ENCODE results near the gene MAN2A1. TPM values are rescaled to one million over a fixed set of nuclear protein-coding genes. Genes with fewer than 3 reads are reported as not detected.

MAN2A1 gene
- total RNA-seq, 1 donor from 2014 or later = 9.2 TPM

GRCh38 chr5:109862301-109862700, 172.6 kb downstream of the MAN2A1 start:
- peaks cover 61% of the 10 kb centered on the region for H3K36me3 ChIP-seq
- no peaks in the 10 kb centered on the region for H3K9me3 ChIP-seq (replicated peaks)
- intact Hi-C loops (cut with micrococcal nuclease) = no loop called here
- H3K27ac ChIP-seq (replicated peaks) = no peak overlapping the region
- no peaks in the 10 kb centered on the region for H3K4me1 ChIP-seq
- H3K4me3 ChIP-seq = no peak overlapping the region
- H3K27me3 ChIP-seq (ENCODE audit: low read depth) = no peaks in the 10 kb centered on the region
- no peak for DNase-seq
- TF ChIP-seq CTCF (IDR thresholded peaks at IDR 0.05; ENCODE audit: borderline replicate concordance) = no peak

GRCh38 chr5:109863752-109864151, 174.0 kb downstream of the MAN2A1 start:
- Histone ChIP-seq H3K27ac (replicated peaks) (no peak overlapping the region), H3K9me3 (replicated peaks) (no peaks in the 10 kb centered on the region), H3K4me3 (no peak overlapping the region), H3K4me1 (no peaks in the 10 kb centered on the region), H3K36me3 (peaks cover 53% of the 10 kb centered on the region), H3K27me3 (ENCODE audit: low read depth) (no peaks in the 10 kb centered on the region)
- intact Hi-C loops (cut with micrococcal nuclease) = no loop called here
- no peak for TF ChIP-seq CTCF (IDR thresholded peaks at IDR 0.05; ENCODE audit: borderline replicate concordance)
- DNase-seq = no peak

GRCh38 chr5:109865637-109866036, 175.9 kb downstream of the MAN2A1 start:
- Histone ChIP-seq H3K36me3 (peaks cover 44% of the 10 kb centered on the region), H3K9me3 (replicated peaks) (no peaks in the 10 kb centered on the region), H3K27me3 (ENCODE audit: low read depth) (no peaks in the 10 kb centered on the region), H3K4me3 (no peak overlapping the region), H3K4me1 (no peaks in the 10 kb centered on the region), H3K27ac (replicated peaks) (no peak overlapping the region)
- intact Hi-C loops (cut with micrococcal nuclease) = no loop called here
- no peak for DNase-seq
- no peak for TF ChIP-seq CTCF (IDR thresholded peaks at IDR 0.05; ENCODE audit: borderline replicate concordance)

DNA sequence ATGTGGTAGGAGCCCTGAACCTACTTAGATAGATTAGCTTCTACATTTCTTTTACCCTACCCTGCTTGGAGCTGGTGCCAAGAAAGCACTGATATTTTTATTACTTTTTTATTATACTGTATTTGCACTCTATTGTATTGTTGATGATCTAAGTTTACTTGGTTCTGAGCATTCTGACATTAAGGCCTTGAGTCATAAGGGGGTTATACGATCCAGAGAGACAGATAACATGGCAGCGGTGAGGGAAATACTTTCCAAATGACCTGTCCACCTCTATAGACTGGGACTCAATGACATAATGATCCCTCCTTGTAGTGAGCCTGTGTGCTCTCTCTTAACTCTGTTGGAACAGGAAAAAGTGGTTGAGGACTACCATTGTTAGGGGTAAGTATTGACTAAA, 176.3 kb downstream of the MAN2A1 start:
- no peak for DNase-seq
- TF ChIP-seq CTCF (IDR thresholded peaks at IDR 0.05; ENCODE audit: borderline replicate concordance) = no peak
- Histone ChIP-seq H3K9me3 (replicated peaks) (no peaks in the 10 kb centered on the region), H3K4me3 (no peak overlapping the region), H3K27ac (replicated peaks) (no peak overlapping the region), H3K36me3 (peaks cover 44% of the 10 kb centered on the region), H3K27me3 (ENCODE audit: low read depth) (no peaks in the 10 kb centered on the region), H3K4me1 (no peaks in the 10 kb centered on the region)
- intact Hi-C loops (cut with micrococcal nuclease) = no loop called here

GRCh38 chr5:109868737-109869136, 179.0 kb downstream of the MAN2A1 start:
- Histone ChIP-seq H3K4me1 (no peaks in the 10 kb centered on the region), H3K27ac (replicated peaks) (no peak overlapping the region), H3K9me3 (replicated peaks) (peaks cover 6% of the 10 kb centered on the region), H3K4me3 (no peak overlapping the region), H3K36me3 (peaks cover 33% of the 10 kb centered on the region), H3K27me3 (ENCODE audit: low read depth) (no peaks in the 10 kb centered on the region)
- intact Hi-C loops (cut with micrococcal nuclease) = no loop called here
- DNase-seq = no peak
- TF ChIP-seq CTCF (IDR thresholded peaks at IDR 0.05; ENCODE audit: borderline replicate concordance) = no peak

DNA sequence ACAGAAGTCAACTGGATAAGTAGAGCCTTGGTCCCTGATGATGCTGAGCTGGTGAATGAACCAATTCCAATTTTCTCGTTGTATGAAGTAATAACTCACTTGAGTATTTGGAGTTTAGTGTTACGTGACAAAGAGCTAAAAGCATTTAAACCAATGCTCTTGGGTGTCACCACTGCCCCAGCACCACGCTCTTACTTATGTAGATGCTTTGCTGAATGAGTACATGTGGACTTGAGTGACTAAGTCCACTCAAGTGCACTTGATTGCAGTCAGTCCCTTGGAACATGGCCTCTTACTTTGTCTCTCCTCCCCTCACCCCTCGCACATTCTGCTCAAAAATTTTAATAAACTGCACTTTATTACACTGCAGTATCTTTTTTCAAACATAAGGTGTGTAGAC, 184.0 kb downstream of the MAN2A1 start:
- no peak overlapping the region for H3K4me3 ChIP-seq
- H3K4me1 ChIP-seq = no peaks in the 10 kb centered on the region
- no peak overlapping the region for H3K27ac ChIP-seq (replicated peaks)
- H3K36me3 ChIP-seq = no peaks in the 10 kb centered on the region
- H3K9me3 ChIP-seq (replicated peaks) = peaks cover 8% of the 10 kb centered on the region
- intact Hi-C loops (cut with micrococcal nuclease) = no loop called here
- H3K27me3 ChIP-seq (ENCODE audit: low read depth) = no peaks in the 10 kb centered on the region
- TF ChIP-seq CTCF (IDR thresholded peaks at IDR 0.05; ENCODE audit: borderline replicate concordance) = no peak
- DNase-seq = no peak

All from left ventricle myocardium inferior (tissue), 1 donor.